Measurements from ENCODE around the gene DYNLT1.
"Not testable (repeated sequence)": the region's sequence is repeated elsewhere in the genome, so short reads cannot be mapped to it uniquely, and the experiment has no call there.

DYNLT1 gene

DNA sequence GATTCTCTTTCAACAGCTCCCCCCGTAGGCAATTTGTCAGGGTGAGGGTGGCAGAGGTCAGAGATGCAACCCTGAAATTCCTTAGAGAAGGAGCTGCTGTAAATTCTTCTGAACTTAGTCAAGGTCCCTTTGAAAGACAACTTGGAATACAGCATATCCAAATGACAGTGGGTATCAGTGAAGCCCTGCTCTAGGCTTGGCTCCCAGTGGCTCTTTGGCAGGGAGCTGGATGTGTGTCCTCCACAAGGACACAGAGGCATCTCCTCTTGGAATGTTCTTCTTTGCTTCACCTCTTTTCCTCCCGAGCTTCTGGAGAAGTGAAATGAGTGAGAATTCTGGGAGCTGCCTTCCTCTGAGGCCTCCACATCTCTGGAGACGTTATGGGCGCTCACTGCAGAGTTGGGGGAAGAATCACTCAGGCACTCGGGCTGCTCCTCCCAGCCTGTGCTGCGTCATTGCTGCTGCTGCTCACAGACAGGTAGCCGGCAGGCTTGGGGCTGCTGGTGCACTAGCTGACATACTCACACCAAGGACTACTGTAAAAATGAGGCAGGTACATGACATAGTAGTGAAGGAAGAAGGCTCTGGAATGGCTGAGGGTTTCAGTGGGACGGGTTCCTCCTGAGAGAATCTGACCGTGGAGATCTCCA lies 34.1 kb downstream of the DYNLT1 start:
- no peak for DNase-seq (ENCODE audit: low spot score)
- TF ChIP-seq CTCF (IDR thresholded peaks at IDR 0.05; ENCODE audit: extremely low read depth, missing control alignments): no peak

GRCh38 chr6:158609455-158610155 lies 34.9 kb downstream of the DYNLT1 start:
- DNase-seq (ENCODE audit: low spot score): no peak
- TF ChIP-seq CTCF (IDR thresholded peaks at IDR 0.05; ENCODE audit: extremely low read depth, missing control alignments): no peak

- TF ChIP-seq CTCF (IDR thresholded peaks at IDR 0.05; ENCODE audit: extremely low read depth, missing control alignments): no peak
- DNase-seq (ENCODE audit: low spot score): no peak
These were observed 36.3 kb downstream of the DYNLT1 start for GRCh38 chr6:158608221-158608620.

DNA sequence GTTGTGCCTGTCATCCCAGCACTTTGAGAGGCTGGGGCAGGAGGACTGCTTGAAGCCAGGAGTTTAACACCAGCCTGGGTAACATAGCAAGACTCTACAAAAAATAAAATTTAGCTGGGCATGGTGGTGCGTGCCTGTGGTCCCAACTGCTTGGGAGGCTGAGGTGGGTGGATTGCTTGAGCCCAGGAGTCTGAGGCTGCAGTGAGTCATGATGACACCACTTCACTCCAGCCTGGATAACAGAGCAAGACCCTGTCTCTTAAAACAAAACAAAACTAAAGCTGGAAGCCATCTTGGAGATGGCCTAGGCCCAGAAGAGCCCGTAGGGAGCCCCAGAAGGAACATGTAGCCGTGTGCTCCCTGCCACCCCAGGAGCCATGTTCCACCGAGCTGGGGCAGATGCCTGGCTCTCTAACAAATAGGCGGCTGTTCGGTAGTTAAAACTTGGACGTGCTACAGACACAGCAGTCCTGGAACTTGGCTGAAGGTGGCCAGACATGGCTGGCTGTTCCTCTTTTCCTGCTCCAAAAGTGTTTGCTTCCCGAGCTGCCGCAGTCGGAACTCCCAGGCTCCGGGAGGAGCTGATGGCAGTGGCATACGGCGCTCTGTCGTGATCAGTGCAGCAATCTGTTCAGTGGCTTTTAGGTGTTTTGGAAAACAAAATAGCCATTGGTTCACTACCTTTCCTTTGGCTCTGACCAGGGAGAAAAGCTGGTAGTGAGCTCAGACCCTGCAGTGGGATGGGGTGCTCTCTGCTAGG lies 37.0 kb downstream of the DYNLT1 start:
- DNase-seq (ENCODE audit: low spot score): no peak
- no peak for TF ChIP-seq CTCF (IDR thresholded peaks at IDR 0.05; ENCODE audit: extremely low read depth, missing control alignments)

DNA sequence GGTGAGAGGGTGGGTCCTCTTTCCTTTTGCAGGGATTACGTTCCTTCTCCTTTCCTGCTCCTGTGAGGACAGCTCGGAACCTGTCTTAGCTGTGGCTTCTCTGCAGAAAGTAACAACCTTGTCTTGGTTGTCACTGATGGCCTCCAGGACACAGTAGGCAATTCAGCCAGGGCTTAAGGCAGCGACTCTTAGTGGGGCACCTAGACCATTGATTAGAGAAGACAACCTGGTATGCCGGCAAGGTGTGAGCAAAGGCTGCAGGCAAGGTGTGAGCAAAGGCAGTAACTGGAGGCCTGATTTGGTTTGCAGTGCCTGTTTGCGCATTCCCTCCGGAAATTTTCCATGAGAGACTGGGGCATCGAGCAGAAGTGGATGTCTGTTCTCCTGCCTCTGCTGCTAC lies 37.6 kb downstream of the DYNLT1 start:
- TF ChIP-seq CTCF (IDR thresholded peaks at IDR 0.05; ENCODE audit: extremely low read depth, missing control alignments): no peak
- no peak for DNase-seq (ENCODE audit: low spot score)

- DNase-seq (ENCODE audit: low spot score): not testable (repeated sequence)
These were observed 38.5 kb downstream of the DYNLT1 start for GRCh38 chr6:158606011-158606410.

GRCh38 chr6:158605266-158605878 lies 39.2 kb downstream of the DYNLT1 start:
- peak; percentile 75 for DNase-seq (ENCODE audit: low spot score)
- peak; percentile 42 for TF ChIP-seq CTCF (IDR thresholded peaks at IDR 0.05; ENCODE audit: extremely low read depth, missing control alignments)
